ENCODE data around the gene OSMR. TPM values are rescaled to one million over a fixed set of nuclear protein-coding genes. Genes with fewer than 3 reads are reported as not detected.

Gene OSMR
- total and polyA plus RNA-seq, 2 experiments from 2014 or later = 1.5 to 2.6 TPM

DNA sequence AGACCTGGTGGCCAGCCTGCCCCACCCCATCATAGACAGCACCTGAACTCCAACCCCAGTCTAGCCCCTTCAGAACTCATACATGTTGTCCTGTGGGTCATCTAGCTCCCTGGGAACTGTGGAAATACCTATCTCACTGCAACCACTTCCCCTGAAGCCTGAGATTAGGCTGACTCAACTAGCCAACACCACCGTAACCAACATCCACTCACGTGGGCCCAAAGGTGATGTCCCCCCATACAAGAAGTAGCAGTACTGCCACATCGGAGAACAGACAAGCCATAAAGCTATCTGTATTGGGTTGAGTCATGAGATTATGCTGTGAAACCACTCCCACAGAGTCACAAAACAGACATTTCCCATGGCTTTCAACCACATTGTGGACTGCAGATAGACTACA, 46.6 kb downstream of the OSMR start:
- H3K4me1 Mint-ChIP-seq = peaks cover 14% of the 10 kb centered on the region
- H3K36me3 Mint-ChIP-seq (ENCODE audit: low read depth) = no peaks in the 10 kb centered on the region
- H3K27me3 ChIP-seq (ENCODE audit: insufficient read depth) = no peaks in the 10 kb centered on the region
- peaks cover 4% of the 10 kb centered on the region for H3K9me3 Mint-ChIP-seq
- H4K20me1 ChIP-seq (replicated peaks; ENCODE audit: insufficient read depth) = no peaks in the 10 kb centered on the region
- H3K36me3 ChIP-seq (ENCODE audit: insufficient read depth) = peaks cover 6% of the 10 kb centered on the region; the same call in 1 of the 2 replicates
- H3K4me3 ChIP-seq = no peak overlapping the region
- TF ChIP-seq EZH2 (IDR thresholded peaks at IDR 0.05; ENCODE audit: low read depth, unreplicated experiment) (no peak), JUNB (IDR thresholded peaks at IDR 0.05; ENCODE audit: unreplicated experiment) (no peak), NANOG (IDR thresholded peaks at IDR 0.05; ENCODE audit: borderline replicate concordance) (no peak), ZNF331 (CRISPR knock-in tag; IDR thresholded peaks at IDR 0.05; ENCODE audit: low read depth) (no peak), STAT1 (IDR thresholded peaks at IDR 0.05; ENCODE audit: unreplicated experiment) (no peak), ZNF114 (CRISPR knock-in tag; IDR thresholded peaks at IDR 0.05) (no peak), POLR2AphosphoS5 (IDR thresholded peaks at IDR 0.05; ENCODE audit: low read depth) (no peak), EZH2phosphoT487 (IDR thresholded peaks at IDR 0.05; ENCODE audit: unreplicated experiment) (no peak), CREB1 (CRISPR knock-in tag; IDR thresholded peaks at IDR 0.05; ENCODE audit: low read depth) (no peak)
- TF ChIP-seq, protein P1, sequence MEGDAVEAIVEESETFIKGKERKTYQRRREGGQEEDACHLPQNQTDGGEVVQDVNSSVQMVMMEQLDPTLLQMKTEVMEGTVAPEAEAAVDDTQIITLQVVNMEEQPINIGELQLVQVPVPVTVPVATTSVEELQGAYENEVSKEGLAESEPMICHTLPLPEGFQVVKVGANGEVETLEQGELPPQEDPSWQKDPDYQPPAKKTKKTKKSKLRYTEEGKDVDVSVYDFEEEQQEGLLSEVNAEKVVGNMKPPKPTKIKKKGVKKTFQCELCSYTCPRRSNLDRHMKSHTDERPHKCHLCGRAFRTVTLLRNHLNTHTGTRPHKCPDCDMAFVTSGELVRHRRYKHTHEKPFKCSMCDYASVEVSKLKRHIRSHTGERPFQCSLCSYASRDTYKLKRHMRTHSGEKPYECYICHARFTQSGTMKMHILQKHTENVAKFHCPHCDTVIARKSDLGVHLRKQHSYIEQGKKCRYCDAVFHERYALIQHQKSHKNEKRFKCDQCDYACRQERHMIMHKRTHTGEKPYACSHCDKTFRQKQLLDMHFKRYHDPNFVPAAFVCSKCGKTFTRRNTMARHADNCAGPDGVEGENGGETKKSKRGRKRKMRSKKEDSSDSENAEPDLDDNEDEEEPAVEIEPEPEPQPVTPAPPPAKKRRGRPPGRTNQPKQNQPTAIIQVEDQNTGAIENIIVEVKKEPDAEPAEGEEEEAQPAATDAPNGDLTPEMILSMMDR (conservative IDR thresholded peaks at IDR 0.05; ENCODE audit: low read depth in 2 of 2) = no peak
- TF ChIP-seq, protein P2, sequence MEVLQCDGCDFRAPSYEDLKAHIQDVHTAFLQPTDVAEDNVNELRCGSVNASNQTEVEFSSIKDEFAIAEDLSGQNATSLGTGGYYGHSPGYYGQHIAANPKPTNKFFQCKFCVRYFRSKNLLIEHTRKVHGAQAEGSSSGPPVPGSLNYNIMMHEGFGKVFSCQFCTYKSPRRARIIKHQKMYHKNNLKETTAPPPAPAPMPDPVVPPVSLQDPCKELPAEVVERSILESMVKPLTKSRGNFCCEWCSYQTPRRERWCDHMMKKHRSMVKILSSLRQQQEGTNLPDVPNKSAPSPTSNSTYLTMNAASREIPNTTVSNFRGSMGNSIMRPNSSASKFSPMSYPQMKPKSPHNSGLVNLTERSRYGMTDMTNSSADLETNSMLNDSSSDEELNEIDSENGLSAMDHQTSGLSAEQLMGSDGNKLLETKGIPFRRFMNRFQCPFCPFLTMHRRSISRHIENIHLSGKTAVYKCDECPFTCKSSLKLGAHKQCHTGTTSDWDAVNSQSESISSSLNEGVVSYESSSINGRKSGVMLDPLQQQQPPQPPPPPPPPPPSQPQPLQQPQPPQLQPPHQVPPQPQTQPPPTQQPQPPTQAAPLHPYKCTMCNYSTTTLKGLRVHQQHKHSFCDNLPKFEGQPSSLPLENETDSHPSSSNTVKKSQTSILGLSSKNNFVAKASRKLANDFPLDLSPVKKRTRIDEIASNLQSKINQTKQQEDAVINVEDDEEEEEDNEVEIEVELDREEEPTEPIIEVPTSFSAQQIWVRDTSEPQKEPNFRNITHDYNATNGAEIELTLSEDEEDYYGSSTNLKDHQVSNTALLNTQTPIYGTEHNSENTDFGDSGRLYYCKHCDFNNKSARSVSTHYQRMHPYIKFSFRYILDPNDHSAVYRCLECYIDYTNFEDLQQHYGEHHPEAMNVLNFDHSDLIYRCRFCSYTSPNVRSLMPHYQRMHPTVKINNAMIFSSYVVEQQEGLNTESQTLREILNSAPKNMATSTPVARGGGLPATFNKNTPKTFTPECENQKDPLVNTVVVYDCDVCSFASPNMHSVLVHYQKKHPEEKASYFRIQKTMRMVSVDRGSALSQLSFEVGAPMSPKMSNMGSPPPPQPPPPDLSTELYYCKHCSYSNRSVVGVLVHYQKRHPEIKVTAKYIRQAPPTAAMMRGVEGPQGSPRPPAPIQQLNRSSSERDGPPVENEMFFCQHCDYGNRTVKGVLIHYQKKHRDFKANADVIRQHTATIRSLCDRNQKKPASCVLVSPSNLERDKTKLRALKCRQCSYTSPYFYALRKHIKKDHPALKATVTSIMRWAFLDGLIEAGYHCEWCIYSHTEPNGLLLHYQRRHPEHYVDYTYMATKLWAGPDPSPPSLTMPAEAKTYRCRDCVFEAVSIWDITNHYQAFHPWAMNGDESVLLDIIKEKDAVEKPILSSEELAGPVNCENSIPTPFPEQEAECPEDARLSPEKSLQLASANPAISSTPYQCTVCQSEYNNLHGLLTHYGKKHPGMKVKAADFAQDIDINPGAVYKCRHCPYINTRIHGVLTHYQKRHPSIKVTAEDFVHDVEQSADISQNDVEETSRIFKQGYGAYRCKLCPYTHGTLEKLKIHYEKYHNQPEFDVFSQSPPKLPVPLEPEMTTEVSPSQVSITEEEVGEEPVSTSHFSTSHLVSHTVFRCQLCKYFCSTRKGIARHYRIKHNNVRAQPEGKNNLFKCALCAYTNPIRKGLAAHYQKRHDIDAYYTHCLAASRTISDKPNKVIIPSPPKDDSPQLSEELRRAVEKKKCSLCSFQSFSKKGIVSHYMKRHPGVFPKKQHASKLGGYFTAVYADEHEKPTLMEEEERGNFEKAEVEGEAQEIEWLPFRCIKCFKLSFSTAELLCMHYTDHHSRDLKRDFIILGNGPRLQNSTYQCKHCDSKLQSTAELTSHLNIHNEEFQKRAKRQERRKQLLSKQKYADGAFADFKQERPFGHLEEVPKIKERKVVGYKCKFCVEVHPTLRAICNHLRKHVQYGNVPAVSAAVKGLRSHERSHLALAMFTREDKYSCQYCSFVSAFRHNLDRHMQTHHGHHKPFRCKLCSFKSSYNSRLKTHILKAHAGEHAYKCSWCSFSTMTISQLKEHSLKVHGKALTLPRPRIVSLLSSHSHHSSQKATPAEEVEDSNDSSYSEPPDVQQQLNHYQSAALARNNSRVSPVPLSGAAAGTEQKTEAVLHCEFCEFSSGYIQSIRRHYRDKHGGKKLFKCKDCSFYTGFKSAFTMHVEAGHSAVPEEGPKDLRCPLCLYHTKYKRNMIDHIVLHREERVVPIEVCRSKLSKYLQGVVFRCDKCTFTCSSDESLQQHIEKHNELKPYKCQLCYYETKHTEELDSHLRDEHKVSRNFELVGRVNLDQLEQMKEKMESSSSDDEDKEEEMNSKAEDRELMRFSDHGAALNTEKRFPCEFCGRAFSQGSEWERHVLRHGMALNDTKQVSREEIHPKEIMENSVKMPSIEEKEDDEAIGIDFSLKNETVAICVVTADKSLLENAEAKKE (CRISPR knock-in tag; IDR thresholded peaks at IDR 0.05) = no peak
- TF ChIP-seq, protein P3, sequence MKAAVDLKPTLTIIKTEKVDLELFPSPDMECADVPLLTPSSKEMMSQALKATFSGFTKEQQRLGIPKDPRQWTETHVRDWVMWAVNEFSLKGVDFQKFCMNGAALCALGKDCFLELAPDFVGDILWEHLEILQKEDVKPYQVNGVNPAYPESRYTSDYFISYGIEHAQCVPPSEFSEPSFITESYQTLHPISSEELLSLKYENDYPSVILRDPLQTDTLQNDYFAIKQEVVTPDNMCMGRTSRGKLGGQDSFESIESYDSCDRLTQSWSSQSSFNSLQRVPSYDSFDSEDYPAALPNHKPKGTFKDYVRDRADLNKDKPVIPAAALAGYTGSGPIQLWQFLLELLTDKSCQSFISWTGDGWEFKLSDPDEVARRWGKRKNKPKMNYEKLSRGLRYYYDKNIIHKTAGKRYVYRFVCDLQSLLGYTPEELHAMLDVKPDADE (IDR thresholded peaks at IDR 0.05) = no peak
- H3K79me2 ChIP-seq (replicated peaks; ENCODE audit: insufficient read depth) = no peaks in the 10 kb centered on the region
- H2AFZ ChIP-seq = no peak overlapping the region
- no peaks in the 10 kb centered on the region for H3F3A ChIP-seq (replicated peaks; ENCODE audit: low read depth)
- no peaks in the 10 kb centered on the region; the same call in 1 of the 2 replicates for H3K9me2 ChIP-seq (ENCODE audit: insufficient read depth)
- DNase-seq (ENCODE audit: low spot score) (no peak), ATAC-seq (no peak)
- no peak overlapping the region for H3K27ac Mint-ChIP-seq
- no peak overlapping the region for H3K4me3 Mint-ChIP-seq
- no peak overlapping the region for H3K27ac ChIP-seq (ENCODE audit: low read depth)
- H3K4me1 ChIP-seq (ENCODE audit: insufficient read depth) = no peaks in the 10 kb centered on the region
- no peaks in the 10 kb centered on the region for H3K27me3 Mint-ChIP-seq (ENCODE audit: insufficient read depth, low read depth, poor library complexity)
- H3K4me2 ChIP-seq = no peak overlapping the region

Data from GM23338 (cell line).